H1 (cell line): ENCODE results near the gene TRIM39. TPM values are rescaled to one million over a fixed set of nuclear protein-coding genes. Genes with fewer than 3 reads are reported as not detected.

Source experiments
- ASH2L ChIP-seq: fragments of 200-600, 300-600 bp; sonication (generic); IDR thresholded peaks from one replicate; pipeline ENCODE4 v1.7.1; 2017; ENCODE audit warnings: low read length
- CHD7 ChIP-seq: fragments of 300-600 bp; sonication (generic); IDR thresholded peaks from 2 replicates; pipeline ENCODE4 v1.7.1; 2012; ENCODE audit warnings: low read length, moderate library complexity, mild to moderate bottlenecking, inconsistent platforms; ENCODE audit not compliant: insufficient replicate concordance
- FOSL1 ChIP-seq: IDR thresholded peaks from 2 replicates; pipeline ENCODE4 v1.6.1; 2011; ENCODE audit warnings: mild to moderate bottlenecking, low read depth, low read length, moderate library complexity; ENCODE audit not compliant: insufficient read depth
- GABPA ChIP-seq: IDR thresholded peaks from 2 replicates; pipeline ENCODE4 v1.6.1; 2011; ENCODE audit warnings: mild to moderate bottlenecking, low read length, moderate library complexity, borderline replicate concordance; ENCODE audit not compliant: insufficient read depth
- GTF2F1 ChIP-seq: IDR thresholded peaks from 2 replicates; pipeline ENCODE4 v1.6.1; 2012; ENCODE audit warnings: low read depth, low read length, improper control_type of control experiment, borderline replicate concordance
- HDAC6 ChIP-seq: IDR thresholded peaks from one replicate; pipeline ENCODE4 v1.7.1; 2012; ENCODE audit warnings: low read depth, mild to moderate bottlenecking, inconsistent platforms, low read length, moderate library complexity
- polyA plus RNA-seq, 7 experiments: library from polyadenylated mRNA; depleted of rRNA in 3 of 7; stranded (reverse) in 5 of 7; unstranded in 2 of 7; fragments of >200 nt in 5 of 7; fragments of 200-250 nt in 2 of 7; gene quantifications; 1 replicate in 5 of 7; 2 replicates in 1 of 7; 4 replicates in 1 of 7; pipeline versions ENCODE4 v1.2.1 to v1.2.3, GENCODE V29; 2011 to 2013; ENCODE audit warnings: missing spikeins in 2 of 7, mixed read lengths in 2 of 7
- total RNA-seq: library from RNA; stranded (reverse); fragmentation: NEBNext Ultra II Directional; extraction: Animal tissue kit (Norgen Biotek cat#: 25700); gene quantifications from 2 replicates; pipeline ENCODE4 v1.2.1, GENCODE V29; 2021

Gene TRIM39
- total and polyA plus RNA-seq, 2 of the 8 experiments (the other 6 are each of a cell fraction or from before 2014, with no cell fraction given), result 7.3 to 26.1 TPM

- TF ChIP-seq CHD7 (no peak), FOSL1 (no peak), GTF2F1 (no peak), HDAC6 (no peak), GABPA (no peak), ASH2L (no peak)
Observed at GRCh38 chr6:30359276-30359675, 32.5 kb downstream of the TRIM39 start (continued).
